Upper lobe of left lung (tissue), 4 donors: ENCODE data around the gene DPH6.
"Not testable (repeated sequence)": the region's sequence is repeated elsewhere in the genome, so short reads cannot be mapped to it uniquely, and the experiment has no call there.

Source experiments
- POLR2A ChIP-seq, 4 donors: fragments of 450-650 bp; IDR thresholded peaks; one replicate each; pipeline ENCODE4 v1.5.1; 2016 to 2017; ENCODE audit warnings: antibody characterized with exemption in 4 of 4, mild to moderate bottlenecking in 2 of 4
- POLR2AphosphoS5 ChIP-seq, 2 donors: sonication (generic); formaldehyde crosslinking; IDR thresholded peaks; one replicate each; pipeline ENCODE4 v1.5.1; 2017; ENCODE audit warnings: antibody characterized with exemption in 2 of 2
- TF ChIP-seq, protein P1 (sequence below), 6 experiments: fragments of 450-650 bp in 4 of 6; fragments of 200-600 bp in 2 of 6; sonication (generic) in 2 of 6; IDR thresholded peaks; one replicate each; pipeline ENCODE4 v1.5.1; 2016 to 2019; ENCODE audit warnings: antibody characterized with exemption in 6 of 6

DNA sequence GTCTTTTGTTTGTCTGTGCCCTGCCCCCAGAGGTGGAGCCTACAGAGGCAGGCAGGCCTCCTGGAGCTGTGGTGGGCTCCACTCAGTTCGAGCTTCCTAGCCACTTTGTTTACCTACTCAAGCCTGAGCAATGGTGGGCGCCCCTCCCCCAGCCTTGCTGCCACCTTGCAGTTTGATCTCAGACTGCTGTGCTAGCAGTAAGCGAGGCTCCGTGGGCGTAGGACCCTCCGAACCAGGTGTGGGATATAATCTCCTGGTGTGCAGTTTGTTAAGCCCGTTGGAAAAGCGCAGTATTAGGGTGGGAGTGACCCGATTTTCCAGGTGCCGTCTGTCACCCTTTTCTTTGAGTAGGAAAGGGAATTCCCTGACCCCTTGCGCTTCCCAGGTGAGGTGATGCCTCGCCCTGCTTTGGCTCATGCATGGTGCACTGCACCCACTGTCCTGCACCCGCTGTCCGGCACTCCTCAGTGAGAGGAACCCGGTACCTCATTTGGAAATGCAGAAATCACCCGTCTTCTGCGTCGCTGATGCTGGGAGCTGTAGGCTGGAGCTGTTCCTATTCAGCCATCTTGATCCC is 154.5 kb downstream of the DPH6 start:
- TF ChIP-seq, protein P1, sequence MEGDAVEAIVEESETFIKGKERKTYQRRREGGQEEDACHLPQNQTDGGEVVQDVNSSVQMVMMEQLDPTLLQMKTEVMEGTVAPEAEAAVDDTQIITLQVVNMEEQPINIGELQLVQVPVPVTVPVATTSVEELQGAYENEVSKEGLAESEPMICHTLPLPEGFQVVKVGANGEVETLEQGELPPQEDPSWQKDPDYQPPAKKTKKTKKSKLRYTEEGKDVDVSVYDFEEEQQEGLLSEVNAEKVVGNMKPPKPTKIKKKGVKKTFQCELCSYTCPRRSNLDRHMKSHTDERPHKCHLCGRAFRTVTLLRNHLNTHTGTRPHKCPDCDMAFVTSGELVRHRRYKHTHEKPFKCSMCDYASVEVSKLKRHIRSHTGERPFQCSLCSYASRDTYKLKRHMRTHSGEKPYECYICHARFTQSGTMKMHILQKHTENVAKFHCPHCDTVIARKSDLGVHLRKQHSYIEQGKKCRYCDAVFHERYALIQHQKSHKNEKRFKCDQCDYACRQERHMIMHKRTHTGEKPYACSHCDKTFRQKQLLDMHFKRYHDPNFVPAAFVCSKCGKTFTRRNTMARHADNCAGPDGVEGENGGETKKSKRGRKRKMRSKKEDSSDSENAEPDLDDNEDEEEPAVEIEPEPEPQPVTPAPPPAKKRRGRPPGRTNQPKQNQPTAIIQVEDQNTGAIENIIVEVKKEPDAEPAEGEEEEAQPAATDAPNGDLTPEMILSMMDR (IDR thresholded peaks at IDR 0.05): not testable (repeated sequence)
- not testable (repeated sequence) for TF ChIP-seq POLR2AphosphoS5, POLR2A (IDR thresholded peaks at IDR 0.05)
